ENCODE data around the gene ATP2A1.
"Not testable (repeated sequence)": the region's sequence is repeated elsewhere in the genome, so short reads cannot be mapped to it uniquely, and the experiment has no call there.

ATP2A1 gene

DNA sequence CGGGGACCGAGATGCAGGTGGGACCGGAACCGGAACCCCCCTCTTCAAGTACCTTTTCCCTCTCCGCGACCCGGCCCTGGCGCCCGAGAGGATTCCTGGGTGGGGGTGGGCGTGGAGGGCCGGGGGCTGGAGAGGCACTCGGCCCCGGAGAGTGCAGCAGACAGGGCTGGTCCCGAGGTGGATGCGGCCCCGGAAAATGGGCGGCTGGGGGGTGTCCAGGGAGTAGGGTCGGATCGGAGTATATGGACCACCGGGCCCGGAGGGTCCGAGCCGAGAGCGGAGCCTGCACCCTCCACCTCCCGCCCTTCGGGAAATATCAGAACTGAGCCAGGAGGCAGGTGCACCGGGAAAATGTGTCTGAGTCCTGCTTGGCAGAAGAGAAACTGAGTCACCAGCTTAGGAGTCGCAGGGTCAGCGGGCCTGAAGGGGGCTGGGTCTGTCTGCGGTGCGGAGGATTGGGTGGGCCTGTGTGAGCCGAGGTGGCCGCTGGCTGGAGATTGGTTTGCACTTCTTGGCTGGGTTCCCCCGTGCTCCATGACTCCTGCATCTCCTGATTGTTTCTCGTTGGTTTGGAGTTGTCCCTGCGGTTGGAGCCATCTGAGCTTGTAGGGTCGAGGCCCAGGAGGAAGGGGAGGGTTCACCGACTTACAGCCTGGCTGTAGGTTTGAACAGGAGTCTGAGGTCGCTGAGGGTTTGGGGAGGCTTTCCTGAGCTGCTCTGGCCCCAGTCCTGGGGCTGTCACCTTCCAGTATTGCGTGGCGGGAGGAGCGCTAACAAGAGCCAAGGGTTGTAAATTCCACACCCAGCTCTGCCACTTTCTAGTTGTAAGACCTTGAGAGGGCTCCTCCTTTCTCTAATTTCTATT is 14.1 kb upstream of the ATP2A1 start:
- H3K27ac ChIP-seq: peak overlapping the region; percentile 74 to 92
- DNase-seq (ENCODE audit: low spot score): no peak
- peak overlapping the region; percentile 73 for H3K4me3 ChIP-seq
- TF ChIP-seq, protein P1, sequence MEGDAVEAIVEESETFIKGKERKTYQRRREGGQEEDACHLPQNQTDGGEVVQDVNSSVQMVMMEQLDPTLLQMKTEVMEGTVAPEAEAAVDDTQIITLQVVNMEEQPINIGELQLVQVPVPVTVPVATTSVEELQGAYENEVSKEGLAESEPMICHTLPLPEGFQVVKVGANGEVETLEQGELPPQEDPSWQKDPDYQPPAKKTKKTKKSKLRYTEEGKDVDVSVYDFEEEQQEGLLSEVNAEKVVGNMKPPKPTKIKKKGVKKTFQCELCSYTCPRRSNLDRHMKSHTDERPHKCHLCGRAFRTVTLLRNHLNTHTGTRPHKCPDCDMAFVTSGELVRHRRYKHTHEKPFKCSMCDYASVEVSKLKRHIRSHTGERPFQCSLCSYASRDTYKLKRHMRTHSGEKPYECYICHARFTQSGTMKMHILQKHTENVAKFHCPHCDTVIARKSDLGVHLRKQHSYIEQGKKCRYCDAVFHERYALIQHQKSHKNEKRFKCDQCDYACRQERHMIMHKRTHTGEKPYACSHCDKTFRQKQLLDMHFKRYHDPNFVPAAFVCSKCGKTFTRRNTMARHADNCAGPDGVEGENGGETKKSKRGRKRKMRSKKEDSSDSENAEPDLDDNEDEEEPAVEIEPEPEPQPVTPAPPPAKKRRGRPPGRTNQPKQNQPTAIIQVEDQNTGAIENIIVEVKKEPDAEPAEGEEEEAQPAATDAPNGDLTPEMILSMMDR (IDR thresholded peaks at IDR 0.05): no peak

DNA sequence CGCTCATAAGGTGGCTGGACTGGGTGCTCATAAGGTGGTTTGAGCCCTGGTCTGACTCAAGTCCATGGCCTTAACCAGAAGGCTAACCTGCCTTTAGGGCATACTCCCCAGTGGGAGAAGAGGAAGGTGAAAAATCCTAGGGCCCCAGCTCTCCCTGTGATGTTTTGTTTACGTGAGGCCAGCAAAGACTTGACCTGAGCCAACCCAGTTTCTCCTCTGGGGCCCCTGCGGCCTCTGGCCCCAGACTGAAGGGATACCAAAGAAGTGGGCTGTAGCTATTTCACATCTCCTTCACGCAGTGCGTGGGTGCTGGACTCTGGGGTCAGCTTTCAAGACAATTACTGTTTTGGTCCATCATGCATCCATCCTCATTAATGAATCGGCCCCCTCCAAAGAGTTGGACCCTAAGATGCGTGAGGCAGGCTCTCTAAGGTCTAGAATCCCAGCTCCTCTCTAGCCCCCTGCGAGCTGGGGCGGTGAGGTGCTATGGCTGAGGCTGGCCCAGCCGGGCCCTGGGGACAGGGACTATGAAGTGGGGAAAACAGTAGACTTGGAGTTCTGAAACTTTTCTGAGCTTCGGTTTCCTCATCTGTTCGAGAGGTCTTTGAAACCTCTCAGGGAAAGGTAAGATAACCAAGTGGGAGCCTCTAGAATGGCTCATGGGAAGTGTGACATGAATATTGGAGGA is 13.1 kb upstream of the ATP2A1 start:
- Histone ChIP-seq H3K27ac (no peak overlapping the region), H3K4me3 (peak overlapping the region; percentile 73)
- TF ChIP-seq, protein P1 (IDR thresholded peaks at IDR 0.05): no peak
- DNase-seq (ENCODE audit: low spot score): no peak

DNA sequence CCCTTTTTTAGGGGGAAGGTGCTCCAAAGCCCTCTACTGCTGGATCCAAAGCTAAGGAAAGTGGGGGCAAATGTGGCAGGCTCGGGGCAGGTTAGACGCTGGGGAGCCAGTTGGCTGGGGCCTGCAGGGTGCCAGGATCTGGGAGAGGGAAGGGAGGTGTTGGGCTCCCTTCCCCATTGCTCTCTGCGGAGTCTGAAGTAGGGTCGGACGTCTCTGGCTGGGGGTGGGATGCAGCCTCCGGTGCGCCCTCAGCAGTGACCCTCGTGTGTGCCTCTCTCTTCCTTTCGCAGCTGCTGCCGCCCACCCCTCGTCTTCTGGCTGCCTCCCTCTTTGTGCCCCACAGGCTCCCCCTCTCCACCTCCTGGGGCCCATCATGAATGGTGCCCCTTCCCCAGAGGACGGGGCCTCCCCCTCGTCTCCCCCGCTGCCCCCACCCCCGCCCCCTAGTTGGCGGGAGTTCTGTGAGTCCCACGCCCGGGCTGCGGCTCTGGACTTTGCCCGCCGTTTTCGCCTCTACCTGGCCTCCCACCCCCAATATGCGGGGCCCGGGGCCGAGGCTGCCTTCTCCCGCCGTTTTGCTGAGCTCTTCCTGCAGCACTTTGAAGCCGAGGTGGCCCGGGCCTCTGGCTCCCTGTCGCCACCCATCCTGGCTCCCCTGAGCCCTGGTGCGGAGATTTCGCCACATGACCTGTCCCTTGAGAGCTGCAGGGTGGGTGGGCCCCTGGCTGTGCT is 12.4 kb upstream of the ATP2A1 start:
- H3K27ac ChIP-seq: no peak overlapping the region
- no peak overlapping the region for H3K4me3 ChIP-seq
- DNase-seq (ENCODE audit: low spot score): no peak
- TF ChIP-seq, protein P1 (IDR thresholded peaks at IDR 0.05): no peak

DNA sequence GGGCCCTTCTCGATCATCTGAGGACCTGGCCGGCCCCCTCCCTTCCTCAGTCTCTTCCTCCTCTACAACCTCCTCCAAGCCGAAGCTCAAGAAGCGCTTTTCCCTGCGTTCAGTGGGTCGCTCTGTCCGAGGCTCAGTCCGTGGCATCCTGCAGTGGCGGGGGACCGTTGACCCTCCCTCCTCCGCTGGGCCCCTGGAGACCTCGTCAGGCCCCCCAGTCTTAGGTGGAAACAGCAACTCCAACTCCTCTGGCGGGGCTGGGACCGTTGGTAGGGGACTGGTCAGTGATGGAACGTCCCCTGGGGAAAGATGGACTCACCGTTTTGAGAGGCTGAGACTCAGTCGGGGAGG is 11.9 kb upstream of the ATP2A1 start:
- H3K4me3 ChIP-seq: no peak overlapping the region

DNA sequence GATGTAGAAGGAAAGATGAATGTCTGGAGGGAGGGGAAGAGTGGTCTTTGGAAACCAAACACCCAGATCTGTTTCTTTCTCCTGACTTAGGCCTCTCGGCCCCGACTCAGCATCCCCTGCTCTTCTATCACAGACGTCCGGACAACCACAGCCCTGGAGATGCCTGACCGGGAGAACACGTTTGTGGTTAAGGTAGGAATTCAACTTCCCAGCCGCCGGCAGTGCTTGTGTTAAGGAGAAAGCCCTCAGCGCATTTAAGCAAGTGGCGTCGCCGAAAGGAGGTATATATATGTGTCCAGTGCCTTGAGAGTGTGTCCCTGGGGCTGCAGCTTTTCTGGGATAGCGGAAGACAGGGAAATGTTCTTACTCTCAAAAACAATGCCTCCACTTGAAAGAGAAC is 11.0 kb upstream of the ATP2A1 start:
- TF ChIP-seq, protein P1 (IDR thresholded peaks at IDR 0.05): no peak
- no peak overlapping the region for H3K4me3 ChIP-seq
- no peak for DNase-seq (ENCODE audit: low spot score)
- no peak overlapping the region for H3K27ac ChIP-seq

More for the DNA sequence above, 11.9 kb upstream of the ATP2A1 start:
- DNase-seq (ENCODE audit: low spot score): no peak
- TF ChIP-seq, protein P1 (IDR thresholded peaks at IDR 0.05): no peak
- no peak overlapping the region for H3K27ac ChIP-seq

DNA sequence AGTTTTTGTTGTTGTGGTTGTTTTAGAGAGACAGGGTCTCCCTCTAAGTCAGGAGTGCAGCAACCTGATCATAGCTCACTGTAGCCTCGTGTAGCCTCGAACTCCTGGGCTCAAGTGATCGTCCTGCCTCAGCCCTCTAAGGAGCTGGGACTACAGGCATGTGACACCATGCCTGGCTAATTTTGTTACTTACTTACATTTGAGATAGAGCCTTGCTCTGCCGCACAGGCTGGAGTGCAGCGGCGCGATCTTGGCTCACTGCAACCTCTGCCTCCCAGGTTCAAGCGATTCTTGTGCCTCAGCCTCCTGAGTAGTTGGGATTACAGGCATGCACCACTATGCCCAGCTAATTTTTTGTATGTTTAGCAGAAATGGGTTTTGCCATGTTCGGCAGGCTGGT is 10.6 kb upstream of the ATP2A1 start:
- DNase-seq (ENCODE audit: low spot score); H3K27ac ChIP-seq; H3K4me3 ChIP-seq: not testable (repeated sequence)

DNA sequence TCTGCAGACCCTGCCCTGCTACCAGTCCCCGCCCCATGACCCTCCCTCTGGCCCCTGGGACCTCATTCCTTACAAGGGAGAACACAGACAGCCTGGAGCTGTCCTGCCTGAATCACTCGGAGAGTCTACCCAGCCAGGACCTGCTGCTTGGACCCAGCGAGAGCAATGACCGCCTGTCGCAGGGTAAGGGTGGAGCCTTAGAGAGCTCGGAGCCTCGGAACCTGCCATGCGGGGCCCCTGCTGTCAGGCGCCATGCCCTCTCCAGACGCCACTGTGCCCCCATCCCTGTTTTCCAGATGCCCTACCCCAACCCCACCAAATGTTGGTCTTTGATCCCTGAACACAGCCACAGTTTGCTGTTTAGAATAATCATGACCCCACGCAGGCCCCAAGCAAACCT is 9.1 kb upstream of the ATP2A1 start:
- TF ChIP-seq, protein P1 (IDR thresholded peaks at IDR 0.05): no peak
- H3K27ac ChIP-seq: no peak overlapping the region
- H3K4me3 ChIP-seq: no peak overlapping the region
- no peak for DNase-seq (ENCODE audit: low spot score)

Measured in coronary artery (tissue), 2 donors.